Testis (tissue), 3 donors: Measurements from ENCODE around the gene GPLD1. TPM values are rescaled to one million over a fixed set of nuclear protein-coding genes. Genes with fewer than 3 reads are reported as not detected.
"Not testable (repeated sequence)": the region's sequence is repeated elsewhere in the genome, so short reads cannot be mapped to it uniquely, and the experiment has no call there.

Experiments
- DNase-seq: peaks from one replicate; pipeline ENCODE4 v3.0.0-alpha.2; 2019
- H3K27ac ChIP-seq, 2 donors: fragments of 200-600 bp; sonication (generic); one replicate each; pipeline ENCODE4 v1.5.1; 2019
- H3K27me3 ChIP-seq: fragments of 200-600 bp; sonication (generic); one replicate; pipeline ENCODE4 v1.5.1; 2019
- H3K36me3 ChIP-seq: fragments of 200-600 bp; sonication (generic); one replicate; pipeline ENCODE4 v1.5.1; 2017; ENCODE audit warnings: low read depth; ENCODE audit errors: missing control alignments
- H3K4me1 ChIP-seq: fragments of 200-600 bp; sonication (generic); one replicate; pipeline ENCODE4 v1.5.1; 2019
- H3K4me3 ChIP-seq, 2 donors: fragments of 200-600 bp; sonication (generic); one replicate each; pipeline ENCODE4 v1.5.1; 2017 to 2019
- H3K9me3 ChIP-seq: fragments of 200-600 bp; sonication (generic); one replicate; pipeline ENCODE4 v1.5.1; 2017
- CTCF ChIP-seq, 3 experiments: fragments of 450-650 bp in 2 of 3; fragments of 200-600 bp in 1 of 3; sonication (generic) in 1 of 3; IDR thresholded peaks; one replicate each; pipeline ENCODE4 v1.5.1; 2016 to 2019; ENCODE audit warnings: antibody characterized with exemption in 3 of 3, mild to moderate bottlenecking in 2 of 3, moderate library complexity in 1 of 3
- POLR2A ChIP-seq: fragments of 450-650 bp; IDR thresholded peaks from one replicate; pipeline ENCODE4 v1.6.1; 2017; ENCODE audit warnings: antibody characterized with exemption, mild to moderate bottlenecking, moderate library complexity
- WGBS, 2 donors: methylation state at CpG; one replicate each; pipeline ENCODE4 v1.1.5; 2018; 5-methylcytosine and 5-hydroxymethylcytosine counted together
- intact Hi-C: fragments of 100-400 bp; cut with DNase I; formaldehyde crosslinking; loops from one replicate; pipeline ENCODE4 v1.15.1; 2023; ENCODE audit warnings: low total_unique reads
- polyA plus RNA-seq: library from polyadenylated mRNA; stranded (reverse); fragments of 350-450 nt; fragmentation: Illumina TruSeq; extraction: RNeasy Lipid Tissue Mini Kit (QIAGEN cat#74804); gene quantifications from one replicate; pipeline ENCODE4 v1.2.3, GENCODE V29; 2014; ENCODE audit warnings: low read depth, low replicate concordance; ENCODE audit not compliant: insufficient read depth
- total RNA-seq, 2 donors: library from RNA; depleted of rRNA; stranded (reverse); fragments of >200 nt; gene quantifications; one replicate each; pipeline ENCODE4 v1.2.3, GENCODE V29; 2016

GPLD1 gene
- total and polyA plus RNA-seq, 3 donors from 2014 or later = 3.9 to 15.6 (median 10.7) TPM

- H3K4me1 ChIP-seq = no peaks in the 10 kb centered on the region
- H3K4me3 ChIP-seq = no peak overlapping the region
- DNase-seq = no peak
- intact Hi-C loops = no loop called here
- H3K27ac ChIP-seq = no peak overlapping the region
- no peaks in the 10 kb centered on the region for H3K9me3 ChIP-seq
- H3K36me3 ChIP-seq = no peaks in the 10 kb centered on the region
- no peaks in the 10 kb centered on the region for H3K27me3 ChIP-seq
- 91 to 100% methylated on average over 1 of the region's 1 CpG for WGBS, 2 donors
- TF ChIP-seq CTCF (IDR thresholded peaks at IDR 0.05) (no peak), POLR2A (no peak)
These were observed 101.6 kb downstream of the GPLD1 start for GRCh38 chr6:24387818-24388217.

GRCh38 chr6:24385536-24386269, 103.7 kb downstream of the GPLD1 start:
- H3K4me1 ChIP-seq = no peaks in the 10 kb centered on the region
- no peak for DNase-seq
- 72 to 80% methylated on average over 8 of the region's 8 CpGs for WGBS, 2 donors
- no peak overlapping the region for H3K4me3 ChIP-seq
- TF ChIP-seq POLR2A = no peak
- TF ChIP-seq CTCF (IDR thresholded peaks at IDR 0.05) = no peak
- H3K27me3 ChIP-seq = no peaks in the 10 kb centered on the region
- H3K9me3 ChIP-seq = no peaks in the 10 kb centered on the region
- no peaks in the 10 kb centered on the region for H3K36me3 ChIP-seq
- no peak overlapping the region for H3K27ac ChIP-seq
- intact Hi-C loops = no loop called here

- H3K9me3 ChIP-seq, H3K27me3 ChIP-seq, H3K27ac ChIP-seq, intact Hi-C loops, H3K4me1 ChIP-seq, H3K36me3 ChIP-seq, DNase-seq, H3K4me3 ChIP-seq: not testable (repeated sequence)
- WGBS, 2 donors = 73 to 74% methylated on average over 5 of the region's 5 CpGs
These were observed 104.8 kb downstream of the GPLD1 start for GRCh38 chr6:24384369-24385130.

- DNase-seq, H3K27ac ChIP-seq, H3K36me3 ChIP-seq, H3K4me1 ChIP-seq, intact Hi-C loops, H3K9me3 ChIP-seq, H3K27me3 ChIP-seq, H3K4me3 ChIP-seq: not testable (repeated sequence)
- WGBS, 2 donors = 83 to 85% methylated on average over 9 of the region's 9 CpGs
These were observed 106.4 kb downstream of the GPLD1 start for GRCh38 chr6:24382891-24383494.

- Histone ChIP-seq H3K4me1 (no peaks in the 10 kb centered on the region), H3K36me3 (no peaks in the 10 kb centered on the region), H3K27ac (no peak overlapping the region), H3K9me3 (no peaks in the 10 kb centered on the region), H3K27me3 (no peaks in the 10 kb centered on the region), H3K4me3 (no peak overlapping the region)
- no peak for DNase-seq
- whole genome bisulfite sequencing, 2 donors = 86 to 97% methylated on average over 1 of the region's 1 CpG
- intact Hi-C loops = no loop called here
- TF ChIP-seq CTCF (IDR thresholded peaks at IDR 0.05) (no peak), POLR2A (no peak)
These were observed 107.2 kb downstream of the GPLD1 start for GRCh38 chr6:24382220-24382540.
